OCI-LY1 (cell line): Measurements from ENCODE around the gene ACSM3.

ENCODE experiments used
- CTCF ChIP-seq: fragments of 200-600 bp; sonication (generic), shearing (Covaris generic); IDR thresholded peaks from 2 replicates; pipeline ENCODE4 v1.5.1; 2017; ENCODE audit warnings: mild to moderate bottlenecking, antibody characterized with exemption, low read length, moderate library complexity, mixed read lengths
- EZH2 ChIP-seq: fragments of 200-600 bp; sonication (generic), shearing (Covaris generic); IDR thresholded peaks from 2 replicates; pipeline ENCODE4 v1.8.0; 2017; ENCODE audit warnings: borderline replicate concordance, mixed run types, mild to moderate bottlenecking, antibody characterized with exemption, low read length, moderate library complexity, mixed read lengths

GRCh38 chr16:20743591-20743990 lies 20.2 kb upstream of the ACSM3 start:
- TF ChIP-seq EZH2 = no peak
- no peak for TF ChIP-seq CTCF
